Kidney epithelial cell (primary cell): ENCODE measurements around the gene KRT36. TPM values are rescaled to one million over a fixed set of nuclear protein-coding genes. Genes with fewer than 3 reads are reported as not detected.

Experiments
- DNase-seq: peaks from one replicate; pipeline ENCODE4 v3.0.0-alpha.2; 2010; ENCODE audit warnings: low read depth
- H3K27me3 ChIP-seq: 2 replicates; pipeline ENCODE4 v1.6.0; 2011; ENCODE audit warnings: low read length; ENCODE audit not compliant: control insufficient read depth, insufficient read depth
- H3K36me3 ChIP-seq: 2 replicates; pipeline ENCODE4 v1.5.1; 2011; ENCODE audit warnings: low read length; ENCODE audit not compliant: control insufficient read depth, insufficient read depth
- H3K4me3 ChIP-seq: 2 replicates; pipeline ENCODE4 v1.5.1; 2011; ENCODE audit warnings: low read depth, mild to moderate bottlenecking, control low read depth, low read length
- CTCF ChIP-seq: IDR thresholded peaks from 2 replicates; pipeline ENCODE4 v1.5.1; 2011; ENCODE audit warnings: mild to moderate bottlenecking, moderate library complexity, low read length, control low read depth, inconsistent platforms; ENCODE audit not compliant: insufficient read depth, poor library complexity, severe bottlenecking
- total RNA-seq: library from RNA; depleted of rRNA; stranded (reverse); fragments of >200 nt; gene quantifications from 2 replicates; pipeline ENCODE4 v1.2.3, GENCODE V29; 2015

The KRT36 gene
- total RNA-seq, 1 donor from 2014 or later, result not detected

GRCh38 chr17:41446806-41447205 lies 42.9 kb downstream of the KRT36 start:
- Histone ChIP-seq H3K27me3 (no peaks in the 10 kb centered on the region), H3K36me3 (no peaks in the 10 kb centered on the region), H3K4me3 (no peak overlapping the region)
- TF ChIP-seq CTCF, result no peak
- DNase-seq, result no peak

- no peaks in the 10 kb centered on the region for H3K36me3 ChIP-seq
- TF ChIP-seq CTCF, result no peak
- DNase-seq, result no peak
- H3K4me3 ChIP-seq, result no peak overlapping the region
- H3K27me3 ChIP-seq, result no peaks in the 10 kb centered on the region
These were observed 45.1 kb downstream of the KRT36 start for GRCh38 chr17:41444640-41445039.

DNA sequence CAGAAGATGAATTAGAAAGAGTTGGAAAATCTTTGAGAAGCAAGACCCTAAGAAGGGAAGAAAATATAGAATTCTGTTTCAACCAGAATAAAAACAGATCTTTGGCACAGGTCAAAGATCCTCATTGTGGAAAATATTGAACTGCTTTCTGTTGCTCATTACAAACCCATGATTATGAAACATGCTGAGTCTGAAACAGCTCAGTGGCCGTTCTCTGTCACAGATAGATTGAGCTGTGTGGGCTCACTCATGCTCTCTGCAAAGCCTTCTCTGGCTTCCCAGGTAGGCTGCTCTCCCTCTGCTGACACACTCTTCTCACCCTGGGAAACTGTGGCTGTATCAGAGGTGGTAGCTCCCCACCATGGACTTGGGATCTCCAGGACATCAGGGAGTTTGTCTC lies 45.5 kb downstream of the KRT36 start:
- TF ChIP-seq CTCF, result no peak
- no peak for DNase-seq
- no peaks in the 10 kb centered on the region for H3K36me3 ChIP-seq
- H3K4me3 ChIP-seq, result no peak overlapping the region
- H3K27me3 ChIP-seq, result no peaks in the 10 kb centered on the region

DNA sequence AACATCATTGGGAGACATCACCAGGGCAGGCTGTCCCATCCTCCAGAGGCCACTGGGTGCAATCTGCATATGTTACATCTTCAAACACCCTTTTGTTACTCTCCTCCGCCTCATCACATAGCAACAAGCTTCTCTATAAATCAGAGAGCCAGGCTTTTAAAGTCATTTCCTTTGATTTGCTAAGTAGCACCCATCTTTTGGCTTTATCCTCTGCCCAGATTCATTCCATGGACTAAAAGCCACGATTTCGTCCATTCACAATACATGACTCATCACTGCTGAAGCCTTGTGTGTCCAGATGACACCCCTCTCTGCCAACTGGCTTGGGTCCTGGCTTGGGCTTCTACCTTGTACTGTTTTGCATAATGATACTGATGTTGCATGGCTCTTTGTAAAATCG lies 47.0 kb downstream of the KRT36 start:
- Histone ChIP-seq H3K27me3 (no peaks in the 10 kb centered on the region), H3K4me3 (no peak overlapping the region), H3K36me3 (no peaks in the 10 kb centered on the region)
- TF ChIP-seq CTCF, result no peak
- no peak for DNase-seq

DNA sequence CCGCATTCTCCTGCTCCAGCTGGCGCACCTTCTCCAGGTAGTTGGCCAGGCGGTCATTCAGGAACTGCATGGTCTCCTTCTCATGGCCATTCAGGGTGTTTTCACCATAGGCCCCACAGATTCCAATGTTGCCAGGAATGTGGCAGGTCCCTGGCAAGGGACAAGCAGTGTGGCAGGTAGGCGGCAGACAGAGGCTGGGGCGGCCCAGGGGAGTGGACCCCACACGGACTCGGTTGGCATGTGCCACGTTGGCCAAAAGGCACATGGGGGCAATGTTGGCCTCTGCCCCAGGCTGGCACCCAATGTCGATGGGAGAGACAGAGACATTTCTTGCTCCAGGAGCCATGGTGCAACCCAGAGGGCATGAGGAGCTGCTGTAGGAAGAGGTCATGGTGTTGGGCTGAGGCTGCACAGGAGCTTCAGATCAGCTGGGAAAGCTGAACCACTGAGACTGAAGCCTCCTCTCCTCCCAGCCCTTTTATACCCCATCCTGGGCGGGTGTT lies 49.1 kb downstream of the KRT36 start, which contains the start of gene KRT38:
TSS of gene KRT38 (minus strand) at position 453 of the 503 bp plus-strand sequence. CDS start at position 391, 62 bp downstream.
- DNase-seq, result no peak
- Histone ChIP-seq H3K27me3 (no peaks in the 10 kb centered on the region), H3K4me3 (no peak within 1 kb of the TSS)

More for the DNA sequence above, 49.1 kb downstream of the KRT36 start, which contains the start of gene KRT38:
- TF ChIP-seq CTCF, result no peak
- H3K36me3 ChIP-seq, result no peaks in the 10 kb centered on the region
